GM12878 (cell line): ENCODE results near the gene LRIG3. TPM values are rescaled to one million over a fixed set of nuclear protein-coding genes. Genes with fewer than 3 reads are reported as not detected.

Source experiments
- ATAC-seq: fragments of 200-7000 bp; cut with Tn5 transposase; 3 replicates; pipeline ENCODE4 v1.9.1; 2020; ENCODE audit warnings: mild to moderate bottlenecking, moderate library complexity
- BruUV-seq: library from RNA; stranded (reverse); fragments of 400-500 nt; replicated peaks from 2 replicates; lab custom pipeline; 2021; lab: Mats Ljungman, UMichigan
- CTCF ChIA-PET: fragments of 300-600 bp; sonication (Branson Sonifier 250); formaldehyde crosslinking; extraction: SDS; loops from one replicate; lab custom pipeline; 2021; ENCODE audit warnings: inconsistent platforms; lab: Yijun Ruan, JAX
- POLR2A ChIA-PET: fragments of 350-600 bp; formaldehyde crosslinking; extraction: SDS; loops from one replicate; lab custom pipeline; 2021; ENCODE audit warnings: inconsistent platforms; lab: Charles Lee
- RAD21 ChIA-PET: fragments of 300-600 bp; sonication (Branson Sonifier 250); formaldehyde crosslinking; loops from one replicate; lab custom pipeline; 2023; ENCODE audit warnings: antibody characterized with exemption; ENCODE audit not compliant: unreplicated experiment; lab: Charles Lee
- SMC1A ChIA-PET: fragments of 300-600 bp; sonication (Branson Sonifier 250); formaldehyde crosslinking; loops from one replicate; lab custom pipeline; 2023; ENCODE audit not compliant: unreplicated experiment, uncharacterized antibody; lab: Charles Lee
- DNase-seq: peaks from one replicate; pipeline ENCODE4 v3.0.0-alpha.2; 2011; ENCODE audit warnings: low read depth, low spot score
- FAIRE-seq: peaks from 3 replicates; lab custom pipeline; 2011; peaks lifted over from hg19 to GRCh38; lab: Jason Lieb, UNC
- H2AFZ ChIP-seq: 2 replicates; pipeline ENCODE4 v1.6.0; 2011; ENCODE audit warnings: low read depth, low read length, control low read depth; ENCODE audit not compliant: control insufficient read depth
- H3K27ac ChIP-seq: 2 replicates; pipeline ENCODE4 v1.5.1; 2011; ENCODE audit warnings: control low read depth; ENCODE audit not compliant: control insufficient read depth, insufficient read depth
- H3K27me3 ChIP-seq, 2 experiments: replicated peaks in 1 of 2; 2 replicates each; pipeline versions ENCODE4 v1.6.0 to v1.6.1; 2011; ENCODE audit warnings: low read length in 1 of 2; ENCODE audit not compliant: control insufficient read depth in 2 of 2, insufficient read depth in 2 of 2
- H3K36me3 ChIP-seq, 2 experiments: 2 replicates each; pipeline ENCODE4 v1.5.1; 2011; ENCODE audit warnings: low read length in 1 of 2; ENCODE audit not compliant: control insufficient read depth in 2 of 2, insufficient read depth in 2 of 2
- H3K4me1 ChIP-seq: 2 replicates; pipeline ENCODE4 v1.6.1; 2011; ENCODE audit warnings: mild to moderate bottlenecking, low read length, moderate library complexity, mixed read lengths; ENCODE audit not compliant: control insufficient read depth, insufficient read depth
- H3K4me2 ChIP-seq: 2 replicates; pipeline ENCODE4 v1.6.0; 2011; ENCODE audit warnings: control low read depth; ENCODE audit not compliant: control insufficient read depth, insufficient read depth
- H3K4me3 ChIP-seq: fragments of 200-600 bp; sonication (generic); 2 replicates; pipeline ENCODE4 v1.5.1; 2016
- H3K79me2 ChIP-seq: 2 replicates; pipeline ENCODE4 v1.6.0; 2011; ENCODE audit warnings: low read length; ENCODE audit not compliant: control insufficient read depth, insufficient read depth
- H3K9ac ChIP-seq: 2 replicates; pipeline ENCODE4 v1.8.0; 2011; ENCODE audit warnings: low read length, control low read depth, mixed read lengths; ENCODE audit not compliant: control insufficient read depth, insufficient read depth
- H3K9me3 ChIP-seq: replicated peaks from 3 replicates; pipeline ENCODE4 v1.5.1; 2011; ENCODE audit warnings: mild to moderate bottlenecking, low read length; ENCODE audit not compliant: control insufficient read depth, insufficient read depth
- H4K20me1 ChIP-seq: 2 replicates; pipeline ENCODE4 v1.6.0; 2011; ENCODE audit not compliant: control insufficient read depth, insufficient read depth
- BACH1 ChIP-seq: fragments of 450-650 bp; IDR thresholded peaks from 2 replicates; pipeline ENCODE4 v1.6.1; 2017; ENCODE audit warnings: mild to moderate bottlenecking, borderline replicate concordance
- HDAC2 ChIP-seq: fragments of 200-600 bp; sonication (generic); IDR thresholded peaks from 2 replicates; pipeline ENCODE4 v1.6.1; 2017
- NRF1 ChIP-seq: conservative IDR thresholded peaks from 2 replicates; pipeline ENCODE4 v1.6.1; 2011; ENCODE audit warnings: mild to moderate bottlenecking, low read depth, low read length, improper control_type of control experiment
- POLR2AphosphoS2 ChIP-seq: IDR thresholded peaks from 2 replicates; pipeline ENCODE4 v1.6.1; 2011; ENCODE audit warnings: low read depth, mild to moderate bottlenecking, low read length, improper control_type of control experiment, moderate library complexity
- RB1 ChIP-seq: fragments of 450-650 bp; formaldehyde crosslinking; IDR thresholded peaks from 2 replicates; pipeline ENCODE4 v1.6.1; 2017; ENCODE audit warnings: mild to moderate bottlenecking, borderline replicate concordance
- SMC3 ChIP-seq: IDR thresholded peaks from 2 replicates; pipeline ENCODE4 v1.6.1; 2011; ENCODE audit warnings: low read length, improper control_type of control experiment, borderline replicate concordance
- WGBS: methylation state at CpG from one replicate; pipeline ENCODE4 v1.1.6; 2016; ENCODE audit warnings: low lambda C conversion rate; ENCODE audit not compliant: insufficient replicate concordance, insufficient coverage; ENCODE audit errors: missing lambda C conversion rate; 5-methylcytosine and 5-hydroxymethylcytosine counted together
- in situ Hi-C: fragments of 300-500 bp; cut with MboI; formaldehyde crosslinking; loops from 9 replicates; pipeline ENCODE4 v1.14.3; 2018; ENCODE audit warnings: mixed read lengths
- intact Hi-C: fragments of 100-400 bp; cut with micrococcal nuclease; formaldehyde crosslinking; loops from one replicate; pipeline ENCODE4 v1.14.2; 2022; ENCODE audit not compliant: unreplicated experiment
- polyA plus RNA-seq, 11 experiments: library from polyadenylated mRNA; depleted of rRNA in 4 of 11; unstranded in 6 of 11; stranded (reverse) in 5 of 11; fragments of >200 nt; fragmentation: Nextera tagmentation in 4 of 11; fragmentation: Illumina TruSeq in 1 of 11; extraction: Ambion mirVana in 4 of 11; extraction: Trizol in 1 of 11; gene quantifications; 1 replicate in 1 of 11; 2 replicates in 10 of 11; pipeline versions ENCODE4 v1.2.1 to v1.2.3, GENCODE V29; 2011 to 2016; ENCODE audit warnings: inconsistent platforms in 2 of 11, missing spikeins in 2 of 11, low read depth in 1 of 11
- total RNA-seq, 4 experiments: library from RNA; depleted of rRNA in 3 of 4; stranded (reverse); fragments of >200 nt in 3 of 4; fragmentation: Illumina TruSeq in 1 of 4; extraction: Trizol in 1 of 4; gene quantifications; 2 replicates each; pipeline versions ENCODE4 v1.2.1 to v1.2.3, GENCODE V29; 2013 to 2021
- TF ChIP-seq, protein P1 (sequence below): fragments of 450-650 bp; IDR thresholded peaks from 2 replicates; pipeline ENCODE4 v1.6.1; 2017; ENCODE audit warnings: antibody characterized with exemption, mild to moderate bottlenecking, moderate library complexity
- TF ChIP-seq, protein P2 (sequence below): IDR thresholded peaks from 2 replicates; pipeline ENCODE4 v1.6.1; 2012; ENCODE audit warnings: low read depth, low read length, improper control_type of control experiment
- TF ChIP-seq, protein P3 (sequence below): IDR thresholded peaks from 2 replicates; pipeline ENCODE4 v1.6.1; 2012; ENCODE audit warnings: improper control_type of control experiment, low read depth, low read length; ENCODE audit not compliant: insufficient replicate concordance

The LRIG3 gene
- total and polyA plus RNA-seq, 10 of the 15 experiments (the other 5 are each of a cell fraction or from before 2014, with no cell fraction given): 0.95 to 8.5 (median 5.0) TPM

DNA sequence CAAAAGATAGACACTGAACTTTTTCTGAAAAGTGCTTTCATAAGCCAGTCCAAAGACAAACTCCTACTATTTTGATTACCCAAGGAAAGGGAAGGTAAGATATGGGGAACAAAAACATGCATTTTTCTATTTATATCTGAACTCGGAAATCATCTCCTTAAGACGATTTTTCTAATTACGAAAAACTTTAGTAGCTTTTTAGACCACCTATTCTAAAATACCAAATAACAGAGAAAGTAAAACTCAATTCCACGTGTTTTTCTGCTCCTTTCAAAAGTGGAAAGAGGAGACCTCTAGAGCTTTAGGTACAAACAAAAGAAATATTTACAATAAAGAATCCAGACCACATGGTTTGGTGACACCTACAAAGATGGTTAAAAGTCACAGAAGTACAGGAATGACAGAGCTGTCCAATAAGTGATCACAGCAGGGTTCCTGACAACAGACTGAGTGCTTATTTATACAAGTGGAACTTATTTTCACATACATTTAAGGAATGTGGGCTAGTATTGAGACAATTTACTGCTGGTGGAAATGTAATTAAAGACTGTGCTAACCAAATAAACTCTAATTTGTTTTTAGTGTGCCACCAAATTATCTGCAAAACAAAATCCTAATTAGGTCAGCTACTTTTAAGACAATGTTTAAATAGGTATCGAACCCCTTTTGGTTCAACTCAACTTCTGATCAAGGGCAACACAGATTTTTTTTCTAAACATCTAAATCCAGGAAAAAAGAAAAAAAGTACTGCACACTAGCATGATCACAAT, 2.4 kb downstream of the LRIG3 start:
- H3K9ac ChIP-seq: no peak overlapping the region
- 32% methylated on average over 5 of the region's 5 CpGs for WGBS
- TF ChIP-seq SMC3 (no peak), BACH1 (no peak), HDAC2 (no peak), POLR2AphosphoS2 (no peak), RB1 (no peak), NRF1 (no peak)
- TF ChIP-seq, protein P1, sequence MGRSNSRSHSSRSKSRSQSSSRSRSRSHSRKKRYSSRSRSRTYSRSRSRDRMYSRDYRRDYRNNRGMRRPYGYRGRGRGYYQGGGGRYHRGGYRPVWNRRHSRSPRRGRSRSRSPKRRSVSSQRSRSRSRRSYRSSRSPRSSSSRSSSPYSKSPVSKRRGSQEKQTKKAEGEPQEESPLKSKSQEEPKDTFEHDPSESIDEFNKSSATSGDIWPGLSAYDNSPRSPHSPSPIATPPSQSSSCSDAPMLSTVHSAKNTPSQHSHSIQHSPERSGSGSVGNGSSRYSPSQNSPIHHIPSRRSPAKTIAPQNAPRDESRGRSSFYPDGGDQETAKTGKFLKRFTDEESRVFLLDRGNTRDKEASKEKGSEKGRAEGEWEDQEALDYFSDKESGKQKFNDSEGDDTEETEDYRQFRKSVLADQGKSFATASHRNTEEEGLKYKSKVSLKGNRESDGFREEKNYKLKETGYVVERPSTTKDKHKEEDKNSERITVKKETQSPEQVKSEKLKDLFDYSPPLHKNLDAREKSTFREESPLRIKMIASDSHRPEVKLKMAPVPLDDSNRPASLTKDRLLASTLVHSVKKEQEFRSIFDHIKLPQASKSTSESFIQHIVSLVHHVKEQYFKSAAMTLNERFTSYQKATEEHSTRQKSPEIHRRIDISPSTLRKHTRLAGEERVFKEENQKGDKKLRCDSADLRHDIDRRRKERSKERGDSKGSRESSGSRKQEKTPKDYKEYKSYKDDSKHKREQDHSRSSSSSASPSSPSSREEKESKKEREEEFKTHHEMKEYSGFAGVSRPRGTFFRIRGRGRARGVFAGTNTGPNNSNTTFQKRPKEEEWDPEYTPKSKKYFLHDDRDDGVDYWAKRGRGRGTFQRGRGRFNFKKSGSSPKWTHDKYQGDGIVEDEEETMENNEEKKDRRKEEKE: no peak
- TF ChIP-seq, protein P2, sequence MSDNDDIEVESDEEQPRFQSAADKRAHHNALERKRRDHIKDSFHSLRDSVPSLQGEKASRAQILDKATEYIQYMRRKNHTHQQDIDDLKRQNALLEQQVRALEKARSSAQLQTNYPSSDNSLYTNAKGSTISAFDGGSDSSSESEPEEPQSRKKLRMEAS: no peak
- TF ChIP-seq, protein P3, sequence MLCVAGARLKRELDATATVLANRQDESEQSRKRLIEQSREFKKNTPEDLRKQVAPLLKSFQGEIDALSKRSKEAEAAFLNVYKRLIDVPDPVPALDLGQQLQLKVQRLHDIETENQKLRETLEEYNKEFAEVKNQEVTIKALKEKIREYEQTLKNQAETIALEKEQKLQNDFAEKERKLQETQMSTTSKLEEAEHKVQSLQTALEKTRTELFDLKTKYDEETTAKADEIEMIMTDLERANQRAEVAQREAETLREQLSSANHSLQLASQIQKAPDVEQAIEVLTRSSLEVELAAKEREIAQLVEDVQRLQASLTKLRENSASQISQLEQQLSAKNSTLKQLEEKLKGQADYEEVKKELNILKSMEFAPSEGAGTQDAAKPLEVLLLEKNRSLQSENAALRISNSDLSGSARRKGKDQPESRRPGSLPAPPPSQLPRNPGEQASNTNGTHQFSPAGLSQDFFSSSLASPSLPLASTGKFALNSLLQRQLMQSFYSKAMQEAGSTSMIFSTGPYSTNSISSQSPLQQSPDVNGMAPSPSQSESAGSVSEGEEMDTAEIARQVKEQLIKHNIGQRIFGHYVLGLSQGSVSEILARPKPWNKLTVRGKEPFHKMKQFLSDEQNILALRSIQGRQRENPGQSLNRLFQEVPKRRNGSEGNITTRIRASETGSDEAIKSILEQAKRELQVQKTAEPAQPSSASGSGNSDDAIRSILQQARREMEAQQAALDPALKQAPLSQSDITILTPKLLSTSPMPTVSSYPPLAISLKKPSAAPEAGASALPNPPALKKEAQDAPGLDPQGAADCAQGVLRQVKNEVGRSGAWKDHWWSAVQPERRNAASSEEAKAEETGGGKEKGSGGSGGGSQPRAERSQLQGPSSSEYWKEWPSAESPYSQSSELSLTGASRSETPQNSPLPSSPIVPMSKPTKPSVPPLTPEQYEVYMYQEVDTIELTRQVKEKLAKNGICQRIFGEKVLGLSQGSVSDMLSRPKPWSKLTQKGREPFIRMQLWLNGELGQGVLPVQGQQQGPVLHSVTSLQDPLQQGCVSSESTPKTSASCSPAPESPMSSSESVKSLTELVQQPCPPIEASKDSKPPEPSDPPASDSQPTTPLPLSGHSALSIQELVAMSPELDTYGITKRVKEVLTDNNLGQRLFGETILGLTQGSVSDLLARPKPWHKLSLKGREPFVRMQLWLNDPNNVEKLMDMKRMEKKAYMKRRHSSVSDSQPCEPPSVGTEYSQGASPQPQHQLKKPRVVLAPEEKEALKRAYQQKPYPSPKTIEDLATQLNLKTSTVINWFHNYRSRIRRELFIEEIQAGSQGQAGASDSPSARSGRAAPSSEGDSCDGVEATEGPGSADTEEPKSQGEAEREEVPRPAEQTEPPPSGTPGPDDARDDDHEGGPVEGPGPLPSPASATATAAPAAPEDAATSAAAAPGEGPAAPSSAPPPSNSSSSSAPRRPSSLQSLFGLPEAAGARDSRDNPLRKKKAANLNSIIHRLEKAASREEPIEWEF: no peak
- CTCF ChIA-PET: no interaction called here
- in situ Hi-C loops (no loop called here), intact Hi-C loops (no loop called here)
- peaks cover 3% of the 10 kb centered on the region; the same call in 1 of the 2 replicates for H3K4me1 ChIP-seq
- H2AFZ ChIP-seq: no peak overlapping the region
- FAIRE-seq: no peak
- RAD21 ChIA-PET: no interaction called here
- SMC1A ChIA-PET: interaction anchor here (0.8 to 1.1 kb wide), 2 partner anchors 9 to 17 kb away, joined by 3 to 4 read pairs; no protein-coding TSS in a partner anchor
- ATAC-seq: no peak
- no peaks in the 10 kb centered on the region for H3K36me3 ChIP-seq
- TSS peak; percentile 49 for BruUV-seq
- no peaks in the 10 kb centered on the region for H3K27me3 ChIP-seq
- no peak overlapping the region for H3K27ac ChIP-seq
- DNase-seq: no peak
- H4K20me1 ChIP-seq: no peaks in the 10 kb centered on the region
- peak overlapping the region; percentile 17 for H3K4me2 ChIP-seq
- H3K79me2 ChIP-seq: peaks cover 30% of the 10 kb centered on the region
- POLR2A ChIA-PET: no interaction called here
- peak overlapping the region; percentile 13; the same call in 1 of the 2 replicates for H3K4me3 ChIP-seq
- H3K9me3 ChIP-seq: no peaks in the 10 kb centered on the region
